H9 (cell line): ENCODE data around the gene ACAD10. TPM values are rescaled to one million over a fixed set of nuclear protein-coding genes. Genes with fewer than 3 reads are reported as not detected.
"Not testable (repeated sequence)": the region's sequence is repeated elsewhere in the genome, so short reads cannot be mapped to it uniquely, and the experiment has no call there.

Experiments
- DNase-seq: peaks from one replicate; pipeline ENCODE4 v3.0.0-alpha.2; 2017
- H2AFZ ChIP-seq: one replicate; pipeline ENCODE4 v1.6.1; 2013; ENCODE audit warnings: mild to moderate bottlenecking, low read length, control low read depth, moderate library complexity
- H2AK5ac ChIP-seq: 2 replicates; pipeline ENCODE4 v1.6.1; 2013; ENCODE audit warnings: low read length, control low read depth, mixed read lengths; ENCODE audit not compliant: insufficient read length
- H2BK120ac ChIP-seq: one replicate; pipeline ENCODE4 v1.6.1; 2013; ENCODE audit warnings: low read depth, mild to moderate bottlenecking, low read length, control low read depth, inconsistent platforms; ENCODE audit not compliant: poor library complexity, severe bottlenecking
- H2BK12ac ChIP-seq: 2 replicates; pipeline ENCODE4 v1.6.1; 2013; ENCODE audit warnings: low read length, control low read depth, mixed read lengths, low read depth; ENCODE audit not compliant: insufficient read length
- H2BK15ac ChIP-seq: 2 replicates; pipeline ENCODE4 v1.6.1; 2013; ENCODE audit warnings: low read depth, low read length, control low read depth
- H2BK20ac ChIP-seq: one replicate; pipeline ENCODE4 v1.6.1; 2013; ENCODE audit warnings: low read depth, mild to moderate bottlenecking, low read length, control low read depth, inconsistent platforms; ENCODE audit not compliant: poor library complexity, severe bottlenecking
- H2BK5ac ChIP-seq: 2 replicates; pipeline ENCODE4 v1.6.1; 2013; ENCODE audit warnings: low read length, control low read depth, mixed read lengths; ENCODE audit not compliant: insufficient read length
- H3K14ac ChIP-seq: 2 replicates; pipeline ENCODE4 v1.6.1; 2013; ENCODE audit warnings: low read length, control low read depth; ENCODE audit not compliant: insufficient read depth
- H3K18ac ChIP-seq: 2 replicates; pipeline ENCODE4 v1.6.1; 2013; ENCODE audit warnings: low read depth, mild to moderate bottlenecking, mixed read lengths, low read length, control low read depth; ENCODE audit not compliant: insufficient read length
- H3K23ac ChIP-seq: 2 replicates; pipeline ENCODE4 v1.6.1; 2013; ENCODE audit warnings: low read length, control low read depth, mixed read lengths, low read depth; ENCODE audit not compliant: insufficient read length
- H3K23me2 ChIP-seq: 2 replicates; pipeline ENCODE4 v1.6.1; 2013; ENCODE audit warnings: low read depth, mild to moderate bottlenecking, mixed read lengths, low read length, control low read depth; ENCODE audit not compliant: insufficient read length, poor library complexity, severe bottlenecking
- H3K27ac ChIP-seq: 2 replicates; pipeline ENCODE4 v1.5.1; 2013; ENCODE audit warnings: low read length, control low read depth, mixed read lengths, low read depth; ENCODE audit not compliant: insufficient read length
- H3K27me3 ChIP-seq: 2 replicates; pipeline ENCODE4 v1.6.1; 2013; ENCODE audit warnings: low read length, control low read depth, inconsistent platforms; ENCODE audit not compliant: insufficient read depth
- H3K4ac ChIP-seq: 2 replicates; pipeline ENCODE4 v1.6.1; 2013; ENCODE audit warnings: low read depth, mild to moderate bottlenecking, control low read depth, inconsistent platforms, low read length, moderate library complexity
- H3K4me1 ChIP-seq: 2 replicates; pipeline ENCODE4 v1.6.1; 2013; ENCODE audit warnings: low read length, control low read depth, inconsistent platforms; ENCODE audit not compliant: insufficient read depth
- H3K4me2 ChIP-seq: 2 replicates; pipeline ENCODE4 v1.6.1; 2013; ENCODE audit warnings: low read length, control low read depth, mixed read lengths; ENCODE audit not compliant: insufficient read length, insufficient read depth
- H3K56ac ChIP-seq: 2 replicates; pipeline ENCODE4 v1.6.1; 2013; ENCODE audit warnings: low read depth, mild to moderate bottlenecking, mixed read lengths, low read length, control low read depth; ENCODE audit not compliant: insufficient read length
- H3K79me1 ChIP-seq: 2 replicates; pipeline ENCODE4 v1.6.1; 2013; ENCODE audit warnings: low read depth, mild to moderate bottlenecking, moderate library complexity, low read length, control low read depth, inconsistent platforms; ENCODE audit not compliant: insufficient read depth, poor library complexity, severe bottlenecking
- H3K79me2 ChIP-seq: 2 replicates; pipeline ENCODE4 v1.6.1; 2013; ENCODE audit warnings: low read length, control low read depth, inconsistent platforms; ENCODE audit not compliant: insufficient read depth
- H3K9ac ChIP-seq: 2 replicates; pipeline ENCODE4 v1.6.1; 2013; ENCODE audit warnings: low read length, control low read depth, mixed read lengths; ENCODE audit not compliant: insufficient read length; ENCODE audit errors: extremely low read depth
- H3K9me3 ChIP-seq: one replicate; pipeline ENCODE4 v1.6.1; 2013; ENCODE audit warnings: low read depth, low read length, inconsistent platforms; ENCODE audit not compliant: control insufficient read depth
- H3T11ph ChIP-seq: one replicate; pipeline ENCODE4 v1.6.1; 2013; ENCODE audit warnings: mild to moderate bottlenecking, low read length, control low read depth, inconsistent platforms
- H4K20me1 ChIP-seq: one replicate; pipeline ENCODE4 v1.6.1; 2013; ENCODE audit not compliant: control insufficient read depth, insufficient read length, insufficient read depth
- H4K5ac ChIP-seq: 2 replicates; pipeline ENCODE4 v1.6.1; 2013; ENCODE audit warnings: low read depth, mild to moderate bottlenecking, mixed read lengths, low read length, control low read depth; ENCODE audit not compliant: insufficient read length
- H4K8ac ChIP-seq: replicated peaks from 2 replicates; pipeline ENCODE4 v1.6.1; 2013; ENCODE audit warnings: low read length, control low read depth, mixed read lengths, low read depth; ENCODE audit not compliant: insufficient read length
- H4K91ac ChIP-seq: 2 replicates; pipeline ENCODE4 v1.6.1; 2013; ENCODE audit warnings: low read depth, mild to moderate bottlenecking, moderate library complexity, mixed read lengths, low read length, control low read depth; ENCODE audit not compliant: insufficient read length
- H3K27ac Mint-ChIP-seq, 3 experiments: 2 replicates in 2 of 3; 3 replicates in 1 of 3; pipeline ENCODE4 v1.8.0; 2020 to 2021; ENCODE audit warnings: mixed read lengths in 3 of 3, mild to moderate bottlenecking in 1 of 3, moderate library complexity in 1 of 3
- H3K27me3 Mint-ChIP-seq: 2 replicates; pipeline ENCODE4 v1.8.0; 2021; ENCODE audit warnings: low read depth, mild to moderate bottlenecking, moderate library complexity, mixed read lengths
- H3K36me3 Mint-ChIP-seq, 3 experiments: 2 replicates in 2 of 3; 3 replicates in 1 of 3; pipeline ENCODE4 v1.8.0; 2020 to 2021; ENCODE audit warnings: low read depth in 3 of 3, mixed read lengths in 3 of 3; ENCODE audit not compliant: insufficient read depth in 1 of 3
- H3K4me1 Mint-ChIP-seq, 2 experiments: 2 replicates each; pipeline ENCODE4 v1.8.0; 2020; ENCODE audit warnings: mixed read lengths in 2 of 2
- H3K4me3 Mint-ChIP-seq, 2 experiments: 2 replicates in 1 of 2; 3 replicates in 1 of 2; pipeline ENCODE4 v1.8.0; 2020 to 2021; ENCODE audit warnings: mild to moderate bottlenecking in 2 of 2, mixed read lengths in 2 of 2, moderate library complexity in 1 of 2
- H3K9me3 Mint-ChIP-seq, 2 experiments: 2 replicates in 1 of 2; 3 replicates in 1 of 2; pipeline ENCODE4 v1.8.0; 2020; ENCODE audit warnings: mild to moderate bottlenecking in 2 of 2, mixed read lengths in 2 of 2, moderate library complexity in 1 of 2
- WGBS: extraction: QIAGEN DNeasy Blood & Tissue Kit; methylation state at CpG from one replicate; pipeline ENCODE4 v1.1.7; 2013; ENCODE audit warnings: missing lambda C conversion rate, low lambda C conversion rate, mixed read lengths; ENCODE audit not compliant: insufficient read length; ENCODE audit errors: extremely low coverage; 5-methylcytosine and 5-hydroxymethylcytosine counted together
- total RNA-seq: library from RNA; stranded (reverse); gene quantifications from 2 replicates; pipeline ENCODE4 v1.2.1, GENCODE V29; 2021
- TF ChIP-seq, protein P1 (sequence below): fragments of 200-600 bp; sonication (generic); conservative IDR thresholded peaks from 3 replicates; pipeline ENCODE4 v1.8.0; 2021; ENCODE audit warnings: antibody characterized with exemption, mild to moderate bottlenecking

The ACAD10 gene
- total RNA-seq, 1 experiment from 2014 or later: 25.7 TPM

DNA sequence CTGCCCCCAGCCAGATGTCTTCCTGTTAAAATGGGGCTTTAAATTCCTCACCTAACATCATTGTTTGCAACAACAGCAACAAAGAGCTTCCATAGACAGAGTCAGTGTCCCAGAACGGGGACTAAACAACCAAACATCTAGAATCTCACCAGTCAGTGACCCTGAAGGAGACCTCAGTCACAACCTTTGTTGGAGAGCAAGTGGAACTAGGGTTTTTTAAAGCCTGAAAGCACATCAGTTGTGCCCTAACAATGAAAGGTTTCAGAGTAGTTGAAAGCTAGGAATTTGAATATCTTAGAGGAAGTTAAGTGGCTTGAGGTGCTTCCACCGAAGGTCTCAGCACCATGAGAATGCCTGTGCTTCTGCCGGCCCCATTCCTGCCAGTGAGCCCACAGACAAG is 75.9 kb downstream of the ACAD10 start:
- Histone ChIP-seq H2AK5ac (no peak overlapping the region), H2BK15ac (no peak overlapping the region), H3K27me3 (no peaks in the 10 kb centered on the region; the same call in 1 of the 2 replicates), H3K9ac (no peak overlapping the region), H3K79me2 (no peaks in the 10 kb centered on the region), H3K4ac (no peak overlapping the region), H2BK12ac (no peak overlapping the region), H2BK120ac (no peak overlapping the region), H3K18ac (no peak overlapping the region), H2AFZ (no peak overlapping the region), H3K79me1 (no peaks in the 10 kb centered on the region), H3K4me2 (no peak overlapping the region), H2BK20ac (no peak overlapping the region), H4K20me1 (no peaks in the 10 kb centered on the region), H3K27ac (no peak overlapping the region), H3K56ac (no peak overlapping the region), H2BK5ac (no peak overlapping the region), H3K14ac (no peak overlapping the region), H3T11ph (no peak overlapping the region), H4K8ac (no peak overlapping the region), H3K23ac (no peak overlapping the region), H3K9me3 (no peaks in the 10 kb centered on the region), H4K5ac (no peak overlapping the region), H3K4me1 (no peaks in the 10 kb centered on the region), H4K91ac (no peak overlapping the region), H3K23me2 (peaks cover 5% of the 10 kb centered on the region)
- no CpG with 5 or more reads among the region's 3 CpGs for WGBS
- Mint-ChIP-seq H3K27ac (peak overlapping the region; percentile 19 to 48 (median 38); a peak in 4 of 7 replicates), H3K36me3 (peaks cover 4 to 7% (median 7%) of the 10 kb centered on the region in 3 experiments), H3K9me3 (peaks cover 3 to 7% of the 10 kb centered on the region in 2 experiments), H3K4me1 (peaks cover 30 to 39% of the 10 kb centered on the region in 2 experiments), H3K27me3 (peaks cover 12% of the 10 kb centered on the region), H3K4me3 (no peak overlapping the region; a peak in 1 of 5 replicates)
- TF ChIP-seq, protein P1, sequence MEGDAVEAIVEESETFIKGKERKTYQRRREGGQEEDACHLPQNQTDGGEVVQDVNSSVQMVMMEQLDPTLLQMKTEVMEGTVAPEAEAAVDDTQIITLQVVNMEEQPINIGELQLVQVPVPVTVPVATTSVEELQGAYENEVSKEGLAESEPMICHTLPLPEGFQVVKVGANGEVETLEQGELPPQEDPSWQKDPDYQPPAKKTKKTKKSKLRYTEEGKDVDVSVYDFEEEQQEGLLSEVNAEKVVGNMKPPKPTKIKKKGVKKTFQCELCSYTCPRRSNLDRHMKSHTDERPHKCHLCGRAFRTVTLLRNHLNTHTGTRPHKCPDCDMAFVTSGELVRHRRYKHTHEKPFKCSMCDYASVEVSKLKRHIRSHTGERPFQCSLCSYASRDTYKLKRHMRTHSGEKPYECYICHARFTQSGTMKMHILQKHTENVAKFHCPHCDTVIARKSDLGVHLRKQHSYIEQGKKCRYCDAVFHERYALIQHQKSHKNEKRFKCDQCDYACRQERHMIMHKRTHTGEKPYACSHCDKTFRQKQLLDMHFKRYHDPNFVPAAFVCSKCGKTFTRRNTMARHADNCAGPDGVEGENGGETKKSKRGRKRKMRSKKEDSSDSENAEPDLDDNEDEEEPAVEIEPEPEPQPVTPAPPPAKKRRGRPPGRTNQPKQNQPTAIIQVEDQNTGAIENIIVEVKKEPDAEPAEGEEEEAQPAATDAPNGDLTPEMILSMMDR: no peak
- DNase-seq: no peak

DNA sequence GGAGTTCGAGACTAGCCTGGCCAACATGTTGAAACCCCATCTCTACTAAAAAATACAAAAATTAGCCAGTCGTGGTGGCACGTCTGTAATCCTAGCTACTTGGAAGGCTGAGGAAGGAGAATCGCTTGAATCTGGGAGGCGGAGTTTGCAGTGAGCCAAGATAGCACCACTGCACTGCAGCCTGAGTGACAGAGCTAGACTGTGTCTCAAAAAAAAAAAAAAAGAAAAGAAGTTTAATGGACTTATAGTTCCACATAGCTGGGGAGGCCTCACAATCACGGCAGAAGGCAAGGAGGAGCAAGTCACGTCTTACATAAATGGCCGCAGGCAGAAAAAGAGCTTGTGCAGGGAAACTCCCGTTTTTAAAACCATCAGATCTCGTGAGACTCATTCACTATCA is 77.7 kb downstream of the ACAD10 start:
- H3K23ac ChIP-seq, H3K79me2 ChIP-seq, H2AK5ac ChIP-seq, H3K4ac ChIP-seq, H3K4me1 ChIP-seq, H4K5ac ChIP-seq, H2BK12ac ChIP-seq, H3K9me3 Mint-ChIP-seq, H3T11ph ChIP-seq, H3K56ac ChIP-seq, H2BK5ac ChIP-seq, H4K91ac ChIP-seq, H3K4me3 Mint-ChIP-seq, H3K27ac ChIP-seq, H2AFZ ChIP-seq, H3K27me3 ChIP-seq, H3K9ac ChIP-seq, H2BK120ac ChIP-seq, DNase-seq, H2BK20ac ChIP-seq, H4K8ac ChIP-seq, H3K36me3 Mint-ChIP-seq, H3K4me2 ChIP-seq, H3K14ac ChIP-seq, H3K79me1 ChIP-seq, H3K23me2 ChIP-seq, H4K20me1 ChIP-seq, H3K18ac ChIP-seq, H2BK15ac ChIP-seq, H3K9me3 ChIP-seq: not testable (repeated sequence)
- H3K27me3 Mint-ChIP-seq: peaks cover 14% of the 10 kb centered on the region
- peak overlapping the region in 1 of 3 experiments; percentile 68; a peak in 2 of 7 replicates for H3K27ac Mint-ChIP-seq
- no CpG with 5 or more reads among the region's 10 CpGs for WGBS
- peaks cover 31 to 34% of the 10 kb centered on the region in 2 experiments for H3K4me1 Mint-ChIP-seq
